Endothelial cell of umbilical vein (primary cell): ENCODE results near the gene AOX1. TPM values are rescaled to one million over a fixed set of nuclear protein-coding genes. Genes with fewer than 3 reads are reported as not detected.

Source experiments
- BruUV-seq: library from RNA; stranded (reverse); fragments of 400-500 nt; replicated peaks from 2 replicates; lab custom pipeline; 2021; lab: Mats Ljungman, UMichigan
- CTCF ChIA-PET: fragments of 300-600, 350-600 bp; sonication (Branson Sonifier 250); formaldehyde crosslinking; loops from one replicate; lab custom pipeline; 2021; ENCODE audit warnings: antibody characterized with exemption, inconsistent platforms; lab: Charles Lee
- POLR2A ChIA-PET: fragments of 300-600, 350-600 bp; sonication (Branson Sonifier 250); formaldehyde crosslinking; loops from one replicate; lab custom pipeline; 2021; ENCODE audit warnings: antibody characterized with exemption, inconsistent platforms; lab: Charles Lee
- DNase-seq: peaks from one replicate; pipeline ENCODE4 v3.0.0-alpha.2; 2011; ENCODE audit warnings: low read depth, low spot score
- FAIRE-seq: peaks from 2 replicates; lab custom pipeline; 2011; peaks lifted over from hg19 to GRCh38; lab: Jason Lieb, UNC
- H2AFZ ChIP-seq: 2 replicates; pipeline ENCODE4 v1.6.0; 2012; ENCODE audit warnings: low read depth, low read length, control low read depth, inconsistent platforms
- H3K27ac ChIP-seq: 2 replicates; pipeline ENCODE4 v1.5.1; 2011; ENCODE audit warnings: low read depth, mild to moderate bottlenecking, control low read depth, low read length, moderate library complexity; ENCODE audit not compliant: insufficient read depth
- H3K27me3 ChIP-seq, 2 experiments: 2 replicates each; pipeline versions ENCODE4 v1.6.0 to v1.6.1; 2011; ENCODE audit warnings: low read length in 2 of 2, mixed read lengths in 1 of 2; ENCODE audit not compliant: control insufficient read depth in 2 of 2, insufficient read depth in 2 of 2
- H3K36me3 ChIP-seq, 2 experiments: 2 replicates in 1 of 2; 3 replicates in 1 of 2; pipeline ENCODE4 v1.5.1; 2011; ENCODE audit warnings: low read length in 2 of 2, mild to moderate bottlenecking in 1 of 2, moderate library complexity in 1 of 2; ENCODE audit not compliant: control insufficient read depth in 2 of 2, insufficient read depth in 2 of 2; ENCODE audit errors: extremely low read depth in 1 of 2
- H3K4me1 ChIP-seq: 3 replicates; pipeline ENCODE4 v1.5.1; 2011; ENCODE audit warnings: mild to moderate bottlenecking, low read length; ENCODE audit not compliant: control insufficient read depth, insufficient read depth; ENCODE audit errors: extremely low read depth
- H3K4me2 ChIP-seq: 2 replicates; pipeline ENCODE4 v1.6.1; 2011; ENCODE audit warnings: low read length, control low read depth, mixed read lengths; ENCODE audit not compliant: insufficient read depth
- H3K4me3 ChIP-seq, 3 experiments: fragments of 200-600 bp in 1 of 3; sonication (generic), shearing (Covaris generic) in 1 of 3; replicated peaks in 1 of 3; 2 replicates each; pipeline ENCODE4 v1.5.1; 2011 to 2016; ENCODE audit warnings: control low read depth in 3 of 3, low read length in 3 of 3, mild to moderate bottlenecking in 2 of 3, inconsistent platforms in 1 of 3, low read depth in 1 of 3, moderate library complexity in 1 of 3; ENCODE audit not compliant: insufficient read depth in 1 of 3
- H3K79me2 ChIP-seq: 2 replicates; pipeline ENCODE4 v1.6.0; 2012; ENCODE audit warnings: low read length, inconsistent platforms; ENCODE audit not compliant: control insufficient read depth, insufficient read depth
- H3K9ac ChIP-seq: replicated peaks from 2 replicates; pipeline ENCODE3; 2011; ENCODE audit warnings: low read length, control low read depth; ENCODE audit not compliant: insufficient read depth; ENCODE audit errors: extremely low read depth
- H3K9me1 ChIP-seq: replicated peaks from 3 replicates; pipeline ENCODE4 v1.6.0; 2011; ENCODE audit warnings: mild to moderate bottlenecking, low read length; ENCODE audit not compliant: control insufficient read depth, insufficient read depth; ENCODE audit errors: extremely low read depth
- H3K9me3 ChIP-seq: replicated peaks from 2 replicates; pipeline ENCODE4 v1.5.1; 2012; ENCODE audit warnings: low read length, inconsistent platforms; ENCODE audit not compliant: control insufficient read depth, insufficient read depth
- H4K20me1 ChIP-seq: replicated peaks from 2 replicates; pipeline ENCODE3; 2011; ENCODE audit warnings: mild to moderate bottlenecking, low read length; ENCODE audit not compliant: control insufficient read depth, insufficient read depth; ENCODE audit errors: extremely low read depth
- EZH2 ChIP-seq: IDR thresholded peaks from 2 replicates; pipeline ENCODE4 v1.6.1; 2012; ENCODE audit warnings: borderline replicate concordance, low read depth, mild to moderate bottlenecking, moderate library complexity, low read length, inconsistent platforms; ENCODE audit not compliant: severe bottlenecking
- FOS ChIP-seq: IDR thresholded peaks from 2 replicates; pipeline ENCODE4 v1.6.1; 2011; ENCODE audit warnings: mild to moderate bottlenecking, low read length, moderate library complexity, borderline replicate concordance; ENCODE audit not compliant: insufficient read depth
- GATA2 ChIP-seq: IDR thresholded peaks from 2 replicates; pipeline ENCODE4 v1.7.0; 2011; ENCODE audit warnings: low read depth, mild to moderate bottlenecking, moderate library complexity, mixed read lengths, low read length; ENCODE audit not compliant: insufficient read length, insufficient read depth
- JUN ChIP-seq: IDR thresholded peaks from 2 replicates; pipeline ENCODE4 v1.6.1; 2011; ENCODE audit warnings: borderline replicate concordance, low read depth; ENCODE audit not compliant: insufficient read length, insufficient read depth
- MYC ChIP-seq: IDR thresholded peaks from one replicate; pipeline ENCODE4 v1.6.1; 2011; ENCODE audit warnings: mild to moderate bottlenecking, low read depth, low read length
- POLR2A ChIP-seq: IDR thresholded peaks from 2 replicates; pipeline ENCODE4 v1.6.1; 2012; ENCODE audit warnings: low read depth, mild to moderate bottlenecking, control low read depth, low read length
- POLR2AphosphoS5 ChIP-seq: IDR thresholded peaks from 2 replicates; pipeline ENCODE4 v1.6.1; 2012; ENCODE audit warnings: low read depth, mild to moderate bottlenecking, control low read depth, low read length, moderate library complexity; ENCODE audit not compliant: insufficient read depth
- dilution Hi-C: fragments of 300-500 bp; cut with MboI; formaldehyde crosslinking; loops from one replicate; pipeline ENCODE4 v1.15.0; 2019; ENCODE audit warnings: low sequenced_read_pairs; ENCODE audit not compliant: extremely low pct_ligation_motif_present
- intact Hi-C: fragments of 100-400 bp; cut with micrococcal nuclease; formaldehyde crosslinking; loops from one replicate; pipeline ENCODE4 v1.10.0; 2022
- polyA plus RNA-seq, 4 experiments: library from polyadenylated mRNA; depleted of rRNA in 3 of 4; stranded (reverse) in 3 of 4; unstranded in 1 of 4; fragments of >200 nt; gene quantifications; 2 replicates each; pipeline versions ENCODE4 v1.2.1 to v1.2.3, GENCODE V29; 2011 to 2012; ENCODE audit warnings: missing spikeins in 1 of 4
- total RNA-seq: library from RNA; stranded (reverse); gene quantifications from 2 replicates; pipeline ENCODE4 v1.2.3, GENCODE V29; 2021
- TF ChIP-seq, protein P1 (sequence below), 2 donors: IDR thresholded peaks; 1 replicate in 1 of 2; 2 replicates in 1 of 2; pipeline ENCODE4 v1.5.1; 2011; ENCODE audit warnings: low read length in 2 of 2, mild to moderate bottlenecking in 2 of 2, moderate library complexity in 2 of 2, control low read depth in 1 of 2, inconsistent platforms in 1 of 2, low read depth in 1 of 2; ENCODE audit not compliant: insufficient read depth in 1 of 2; ENCODE audit errors: extremely low read depth in 1 of 2
- TF ChIP-seq, protein P2 (sequence below): IDR thresholded peaks from 2 replicates; pipeline ENCODE4 v1.6.1; 2011; ENCODE audit not compliant: insufficient read depth, insufficient read length

AOX1 gene
- total and polyA plus RNA-seq, 2 donors (not counting 3 experiments of a cell fraction or from before 2014, with no cell fraction given): 0.03 to 0.46 TPM

DNA sequence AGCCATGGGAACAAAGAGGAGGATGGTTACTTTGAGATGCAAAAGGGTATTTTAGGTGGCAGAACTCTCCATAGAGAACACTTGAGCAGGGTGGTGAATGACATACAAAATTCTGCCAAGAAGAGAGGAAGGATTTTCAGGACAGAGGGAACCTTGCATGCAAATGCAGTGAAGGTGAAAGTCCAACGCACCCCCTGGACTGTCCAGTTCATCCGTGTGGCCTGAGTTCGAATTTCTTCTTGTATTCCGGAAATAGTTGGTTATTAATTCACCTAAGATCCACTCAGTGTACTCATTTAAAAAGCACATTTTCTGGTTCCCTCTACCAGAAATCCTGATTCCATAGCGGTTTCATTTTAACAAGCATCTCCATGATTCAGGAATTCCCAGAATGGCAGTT, 5.5 kb downstream of the AOX1 start:
- TF ChIP-seq JUN (no peak), EZH2 (no peak), MYC (no peak), FOS (no peak), POLR2A (no peak), POLR2AphosphoS5 (no peak), GATA2 (no peak)
- TF ChIP-seq, protein P1, sequence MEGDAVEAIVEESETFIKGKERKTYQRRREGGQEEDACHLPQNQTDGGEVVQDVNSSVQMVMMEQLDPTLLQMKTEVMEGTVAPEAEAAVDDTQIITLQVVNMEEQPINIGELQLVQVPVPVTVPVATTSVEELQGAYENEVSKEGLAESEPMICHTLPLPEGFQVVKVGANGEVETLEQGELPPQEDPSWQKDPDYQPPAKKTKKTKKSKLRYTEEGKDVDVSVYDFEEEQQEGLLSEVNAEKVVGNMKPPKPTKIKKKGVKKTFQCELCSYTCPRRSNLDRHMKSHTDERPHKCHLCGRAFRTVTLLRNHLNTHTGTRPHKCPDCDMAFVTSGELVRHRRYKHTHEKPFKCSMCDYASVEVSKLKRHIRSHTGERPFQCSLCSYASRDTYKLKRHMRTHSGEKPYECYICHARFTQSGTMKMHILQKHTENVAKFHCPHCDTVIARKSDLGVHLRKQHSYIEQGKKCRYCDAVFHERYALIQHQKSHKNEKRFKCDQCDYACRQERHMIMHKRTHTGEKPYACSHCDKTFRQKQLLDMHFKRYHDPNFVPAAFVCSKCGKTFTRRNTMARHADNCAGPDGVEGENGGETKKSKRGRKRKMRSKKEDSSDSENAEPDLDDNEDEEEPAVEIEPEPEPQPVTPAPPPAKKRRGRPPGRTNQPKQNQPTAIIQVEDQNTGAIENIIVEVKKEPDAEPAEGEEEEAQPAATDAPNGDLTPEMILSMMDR (IDR thresholded peaks at IDR 0.05; ENCODE audit: extremely low read depth in 1 of 2, insufficient read depth in 1 of 2, low read depth in 1 of 2, low read length in 2 of 2): no peak
- TF ChIP-seq, protein P2, sequence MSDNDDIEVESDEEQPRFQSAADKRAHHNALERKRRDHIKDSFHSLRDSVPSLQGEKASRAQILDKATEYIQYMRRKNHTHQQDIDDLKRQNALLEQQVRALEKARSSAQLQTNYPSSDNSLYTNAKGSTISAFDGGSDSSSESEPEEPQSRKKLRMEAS: no peak
- Histone ChIP-seq H3K9me1 (no peaks in the 10 kb centered on the region), H3K9me3 (no peaks in the 10 kb centered on the region), H3K27ac (no peak overlapping the region), H3K4me1 (peaks cover under 1% of the 10 kb centered on the region), H2AFZ (no peak overlapping the region), H3K79me2 (no peaks in the 10 kb centered on the region), H3K4me2 (no peak overlapping the region), H3K27me3 (peaks cover 0 to 4% of the 10 kb centered on the region in 2 experiments), H4K20me1 (no peaks in the 10 kb centered on the region), H3K9ac (no peak overlapping the region), H3K36me3 (no peaks in the 10 kb centered on the region), H3K4me3 (no peak overlapping the region)
- DNase-seq: no peak
- no TSS peak for BruUV-seq
- intact Hi-C loops: no loop called here
- ChIA-PET POLR2A (no interaction called here), CTCF (interaction anchor here (1.7 kb wide), 1 partner anchor 13 kb away, joined by 4 read pairs; no protein-coding TSS in a partner anchor)
- no peak for FAIRE-seq
- dilution Hi-C loops: no loop called here
